MG63 (cell line): Measurements from ENCODE around the gene TMEM260. TPM values are rescaled to one million over a fixed set of nuclear protein-coding genes. Genes with fewer than 3 reads are reported as not detected.
"Not testable (repeated sequence)": the region's sequence is repeated elsewhere in the genome, so short reads cannot be mapped to it uniquely, and the experiment has no call there.

Source experiments
- DNase-seq: peaks from one replicate; pipeline ENCODE4 v3.0.0-alpha.2; 2020
- H3K27me3 ChIP-seq: fragments of 250-450 bp; sonication (Bioruptor Pico); 2 replicates; pipeline ENCODE4 v1.5.1; 2020; ENCODE audit warnings: mild to moderate bottlenecking, moderate library complexity
- H3K36me3 ChIP-seq: fragments of 250-450 bp; sonication (Bioruptor Pico); 2 replicates; pipeline ENCODE4 v1.5.1; 2020; ENCODE audit warnings: mild to moderate bottlenecking, moderate library complexity
- H3K4me3 ChIP-seq: fragments of 250-450 bp; sonication (Bioruptor Pico); 2 replicates; pipeline ENCODE4 v1.5.1; 2020; ENCODE audit warnings: mild to moderate bottlenecking, moderate library complexity
- H3K9me3 ChIP-seq: fragments of 250-450 bp; sonication (Bioruptor Pico); 2 replicates; pipeline ENCODE4 v1.5.1; 2020; ENCODE audit warnings: mild to moderate bottlenecking, moderate library complexity
- total RNA-seq: library from RNA; depleted of rRNA; stranded (reverse); fragments of >200 nt; shearing (Covaris generic); gene quantifications from 2 replicates; pipeline ENCODE4 v1.2.3, GENCODE V29; 2014; ENCODE audit warnings: low replicate concordance

Gene TMEM260
- total RNA-seq, 1 experiment from 2014 or later: 3.2 TPM

DNA sequence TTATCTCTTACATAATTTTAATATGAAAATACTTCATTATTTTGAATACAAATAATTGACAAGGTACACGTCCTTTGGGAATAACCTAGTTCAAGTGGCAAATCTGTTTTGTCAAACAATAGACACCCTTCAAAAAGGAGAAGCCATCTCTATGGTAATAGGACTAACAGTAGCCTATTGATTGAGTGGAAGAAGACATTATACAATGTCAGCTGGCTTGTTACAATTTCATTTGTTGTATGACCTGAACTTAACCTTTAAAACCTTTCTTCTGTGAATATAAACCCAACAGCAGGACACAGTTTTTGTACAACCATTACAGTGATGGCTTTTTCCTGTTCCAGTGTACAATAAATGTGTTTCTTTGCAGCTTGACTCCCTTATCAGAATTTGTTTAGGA is 8.1 kb downstream of the TMEM260 start:
- Histone ChIP-seq H3K27me3 (no peaks in the 10 kb centered on the region), H3K9me3 (no peaks in the 10 kb centered on the region), H3K4me3 (no peak overlapping the region), H3K36me3 (no peaks in the 10 kb centered on the region; the same call in 1 of the 2 replicates)
- no peak for DNase-seq

DNA sequence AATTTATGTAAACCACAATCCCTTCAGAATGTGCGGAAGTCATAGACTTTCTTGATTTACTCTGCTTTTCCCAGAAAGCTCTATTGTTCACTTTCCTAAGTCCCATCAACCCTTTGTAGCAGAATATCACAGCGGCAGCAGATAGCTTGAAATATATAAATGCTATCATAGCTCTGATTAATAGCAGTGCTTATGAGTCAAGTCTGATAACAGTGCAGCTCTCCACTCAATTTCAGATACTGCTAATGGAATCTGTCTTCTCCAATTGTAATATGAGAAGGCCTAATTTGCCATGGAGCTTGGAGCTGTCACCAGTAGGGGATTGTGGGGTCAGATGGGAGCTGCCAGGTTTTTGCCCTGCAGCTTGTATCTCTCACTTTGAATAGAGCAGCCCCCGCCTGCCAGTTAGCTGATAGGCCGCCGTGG is 10.9 kb downstream of the TMEM260 start:
- Histone ChIP-seq H3K36me3 (no peaks in the 10 kb centered on the region; the same call in 1 of the 2 replicates), H3K27me3 (no peaks in the 10 kb centered on the region), H3K4me3 (no peak overlapping the region), H3K9me3 (no peaks in the 10 kb centered on the region)
- DNase-seq: no peak

- H3K4me3 ChIP-seq: no peak overlapping the region
- no peaks in the 10 kb centered on the region for H3K9me3 ChIP-seq
- no peaks in the 10 kb centered on the region for H3K27me3 ChIP-seq
- no peaks in the 10 kb centered on the region for H3K36me3 ChIP-seq
- DNase-seq: no peak
Observed at GRCh38 chr14:56592746-56593544, 13.3 kb downstream of the TMEM260 start.

- no peak overlapping the region for H3K4me3 ChIP-seq
- H3K27me3 ChIP-seq: no peaks in the 10 kb centered on the region
- no peak for DNase-seq
- H3K9me3 ChIP-seq: no peaks in the 10 kb centered on the region
- no peaks in the 10 kb centered on the region for H3K36me3 ChIP-seq
Observed at GRCh38 chr14:56594428-56594827, 14.8 kb downstream of the TMEM260 start.

DNA sequence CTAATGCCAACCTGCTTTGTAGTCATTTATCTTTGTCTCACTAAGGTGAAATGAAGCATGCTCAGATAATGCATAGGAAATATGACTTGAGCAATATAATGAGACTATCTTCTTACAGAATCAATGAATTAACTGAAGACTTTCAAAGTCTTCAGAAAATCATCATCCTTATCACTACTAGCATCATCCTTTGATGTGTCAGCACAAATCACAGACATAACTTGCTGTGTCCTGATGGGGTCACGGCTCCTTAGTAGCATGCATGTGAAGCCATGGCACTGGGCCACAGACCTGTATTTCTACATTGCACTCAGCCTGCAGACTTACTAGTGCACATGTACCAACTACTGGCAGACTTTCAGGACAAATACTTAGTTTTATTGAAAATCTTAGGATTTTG is 18.9 kb downstream of the TMEM260 start:
- no peak for DNase-seq
- Histone ChIP-seq H3K36me3 (no peaks in the 10 kb centered on the region), H3K9me3 (no peaks in the 10 kb centered on the region), H3K27me3 (no peaks in the 10 kb centered on the region), H3K4me3 (no peak overlapping the region)

- no peaks in the 10 kb centered on the region for H3K27me3 ChIP-seq
Observed at GRCh38 chr14:56603648-56604047, 24.1 kb downstream of the TMEM260 start.

GRCh38 chr14:56608689-56609088 is 29.1 kb downstream of the TMEM260 start:
- DNase-seq: no peak
- H3K4me3 ChIP-seq: no peak overlapping the region
- no peaks in the 10 kb centered on the region for H3K36me3 ChIP-seq
- H3K27me3 ChIP-seq: no peaks in the 10 kb centered on the region
- H3K9me3 ChIP-seq: no peaks in the 10 kb centered on the region

More at GRCh38 chr14:56603648-56604047, 24.1 kb downstream of the TMEM260 start:
- no peak for DNase-seq
- Histone ChIP-seq H3K36me3 (no peaks in the 10 kb centered on the region), H3K9me3 (no peaks in the 10 kb centered on the region), H3K4me3 (no peak overlapping the region)

GRCh38 chr14:56611663-56612062 is 32.1 kb downstream of the TMEM260 start:
- not testable (repeated sequence) for H3K27me3 ChIP-seq, H3K36me3 ChIP-seq, H3K9me3 ChIP-seq, H3K4me3 ChIP-seq, DNase-seq

DNA sequence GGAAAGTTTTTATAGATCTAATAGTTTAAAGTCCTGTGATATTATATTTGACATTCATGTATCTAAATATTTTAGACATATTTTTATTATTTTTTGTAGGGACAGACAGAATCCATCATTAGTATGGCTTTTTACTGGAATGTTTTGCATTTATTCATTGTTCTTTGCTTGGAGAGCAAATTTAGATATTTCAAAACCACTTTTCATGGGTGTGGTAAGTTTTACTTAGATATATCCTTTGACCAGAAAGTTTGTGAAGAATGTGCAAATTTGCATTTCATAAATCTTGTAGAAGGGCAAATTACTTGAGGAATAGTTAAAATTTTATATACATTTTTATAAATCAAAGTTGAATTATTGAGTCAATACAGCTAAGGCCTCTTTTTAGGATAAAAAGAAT is 37.5 kb downstream of the TMEM260 start:
- Histone ChIP-seq H3K36me3 (no peaks in the 10 kb centered on the region), H3K9me3 (no peaks in the 10 kb centered on the region), H3K27me3 (no peaks in the 10 kb centered on the region), H3K4me3 (no peak overlapping the region)
- DNase-seq: no peak

DNA sequence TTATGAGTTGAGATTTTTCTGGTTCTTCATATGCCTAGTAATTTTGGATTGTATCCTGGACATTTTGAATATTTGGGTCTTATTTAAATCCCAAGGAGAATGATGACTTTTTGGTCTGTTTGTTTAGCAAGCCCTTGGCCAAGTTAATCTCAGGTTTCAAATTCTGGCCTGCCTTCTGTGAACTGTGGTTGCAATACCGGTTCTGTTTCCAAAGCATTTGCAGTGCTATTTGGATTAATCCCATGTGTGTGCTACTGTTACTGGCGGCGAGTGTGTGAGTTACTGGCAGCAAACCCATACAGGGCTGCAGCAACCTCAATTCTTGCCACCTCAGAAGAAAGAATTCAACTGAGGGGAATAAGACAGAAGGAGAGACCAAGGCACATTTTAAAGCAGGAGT is 51.1 kb downstream of the TMEM260 start:
- Histone ChIP-seq H3K4me3 (no peak overlapping the region), H3K9me3 (no peaks in the 10 kb centered on the region)
- DNase-seq: no peak

GRCh38 chr14:56632195-56632594 is 52.6 kb downstream of the TMEM260 start:
- no peak for DNase-seq
- Histone ChIP-seq H3K9me3 (no peaks in the 10 kb centered on the region), H3K27me3 (no peaks in the 10 kb centered on the region), H3K4me3 (no peak overlapping the region), H3K36me3 (no peaks in the 10 kb centered on the region)

More for the DNA sequence above, 51.1 kb downstream of the TMEM260 start:
- no peaks in the 10 kb centered on the region for H3K27me3 ChIP-seq
- no peaks in the 10 kb centered on the region for H3K36me3 ChIP-seq

- no peaks in the 10 kb centered on the region for H3K27me3 ChIP-seq
- no peaks in the 10 kb centered on the region for H3K36me3 ChIP-seq
- no peaks in the 10 kb centered on the region for H3K9me3 ChIP-seq
- no peak overlapping the region for H3K4me3 ChIP-seq
- no peak for DNase-seq
Observed at GRCh38 chr14:56633544-56633943, 53.9 kb downstream of the TMEM260 start.

DNA sequence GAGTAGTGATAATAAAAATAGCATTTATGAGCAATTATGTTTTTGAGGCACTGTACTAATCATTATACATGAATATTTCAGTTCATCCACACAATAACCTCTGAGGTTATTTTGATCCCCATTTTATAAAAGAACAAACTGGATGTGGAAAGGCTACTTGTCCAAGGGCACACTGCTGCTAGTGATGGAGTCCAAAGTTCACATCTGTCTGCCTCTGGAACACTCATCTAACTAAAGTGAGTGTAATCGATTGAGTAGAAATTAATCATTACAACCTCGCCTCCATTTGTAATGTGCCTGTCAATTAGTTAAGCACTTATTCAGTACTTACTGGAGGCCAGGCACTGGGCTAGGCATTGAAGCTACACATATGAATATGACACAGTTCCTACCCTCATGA is 55.4 kb downstream of the TMEM260 start:
- no peak overlapping the region for H3K4me3 ChIP-seq
- H3K27me3 ChIP-seq: no peaks in the 10 kb centered on the region
- no peak for DNase-seq
- no peaks in the 10 kb centered on the region for H3K9me3 ChIP-seq
- no peaks in the 10 kb centered on the region for H3K36me3 ChIP-seq

DNA sequence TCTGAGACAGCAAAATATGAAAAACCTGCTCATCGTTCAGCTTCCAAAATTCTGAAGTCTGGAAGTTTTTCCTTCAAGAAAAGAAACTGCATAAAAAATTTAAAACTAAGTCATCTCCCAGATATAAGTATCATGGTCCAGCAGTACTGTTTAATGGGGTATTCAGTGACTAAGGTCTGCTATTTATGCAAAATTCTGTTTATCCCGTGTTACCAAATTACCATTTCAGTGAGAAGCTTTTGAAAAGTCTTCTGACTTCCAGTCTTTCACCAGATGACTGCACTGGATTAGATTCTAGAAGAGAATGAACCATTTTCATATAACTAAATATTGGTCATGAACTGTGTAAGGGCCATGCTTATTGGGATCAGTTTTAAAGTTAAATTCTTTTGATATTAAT is 67.9 kb downstream of the TMEM260 start:
- Histone ChIP-seq H3K4me3 (no peak overlapping the region), H3K36me3 (no peaks in the 10 kb centered on the region), H3K9me3 (no peaks in the 10 kb centered on the region), H3K27me3 (no peaks in the 10 kb centered on the region)
- no peak for DNase-seq

DNA sequence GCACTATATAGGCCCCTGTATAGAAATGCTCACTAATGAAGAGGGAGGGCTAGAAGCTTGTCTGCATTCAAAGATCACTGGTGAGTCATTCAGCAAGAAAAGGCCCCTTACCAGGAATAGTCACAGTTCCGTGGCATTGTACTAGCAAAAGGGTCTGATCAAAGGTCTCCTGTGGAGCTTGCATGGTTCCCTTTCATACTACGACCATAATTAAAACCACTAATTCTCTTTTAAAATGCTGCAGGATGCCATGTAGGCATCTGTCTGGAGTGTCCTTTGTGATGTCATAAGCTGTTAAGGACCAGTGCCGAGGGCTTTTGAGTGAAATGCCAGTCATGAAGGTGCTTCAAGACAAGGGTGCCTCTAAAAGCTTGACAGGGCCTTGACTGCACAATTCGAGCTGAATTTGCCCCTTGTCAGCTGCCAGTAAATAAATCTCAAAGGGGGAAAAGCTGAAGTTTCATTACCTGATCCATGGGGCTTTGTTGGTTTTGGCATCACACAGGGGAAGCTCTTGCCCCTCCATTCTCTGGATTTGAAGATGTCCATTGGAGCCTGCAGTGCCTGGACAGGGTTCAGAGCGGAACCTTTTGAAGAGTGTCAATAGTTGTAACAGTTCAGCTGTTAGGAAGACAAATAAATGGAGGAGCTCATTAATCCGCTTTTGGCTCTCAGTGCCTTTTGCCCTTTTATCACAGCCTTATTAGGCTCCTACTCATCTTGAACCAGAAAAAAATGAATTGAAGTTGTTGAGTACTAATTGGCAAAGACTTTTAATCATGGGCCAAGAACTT is 69.1 kb downstream of the TMEM260 start:
- DNase-seq: no peak
- Histone ChIP-seq H3K27me3 (no peaks in the 10 kb centered on the region), H3K9me3 (no peaks in the 10 kb centered on the region), H3K36me3 (no peaks in the 10 kb centered on the region), H3K4me3 (no peak overlapping the region)

GRCh38 chr14:56649382-56649781 is 69.8 kb downstream of the TMEM260 start:
- no peaks in the 10 kb centered on the region for H3K9me3 ChIP-seq
- H3K27me3 ChIP-seq: no peaks in the 10 kb centered on the region
- no peaks in the 10 kb centered on the region for H3K36me3 ChIP-seq
- H3K4me3 ChIP-seq: no peak overlapping the region
- DNase-seq: no peak

GRCh38 chr14:56650048-56650447 is 70.5 kb downstream of the TMEM260 start:
- H3K4me3 ChIP-seq: no peak overlapping the region
- no peaks in the 10 kb centered on the region for H3K27me3 ChIP-seq
- no peaks in the 10 kb centered on the region for H3K36me3 ChIP-seq
- H3K9me3 ChIP-seq: no peaks in the 10 kb centered on the region
- DNase-seq: no peak

GRCh38 chr14:56650979-56651378 is 71.4 kb downstream of the TMEM260 start:
- no peak for DNase-seq
- Histone ChIP-seq H3K9me3 (no peaks in the 10 kb centered on the region), H3K27me3 (no peaks in the 10 kb centered on the region), H3K36me3 (no peaks in the 10 kb centered on the region), H3K4me3 (no peak overlapping the region)
